COLO668 (cell line): ENCODE data around the gene XPNPEP1.
"Not testable (repeated sequence)": the region's sequence is repeated elsewhere in the genome, so short reads cannot be mapped to it uniquely, and the experiment has no call there.

Source experiments
- DNase-seq: peaks from one replicate; lab custom pipeline; 2025; ENCODE audit not compliant: unreplicated experiment; lab: John Stamatoyannopoulos, UW

Gene XPNPEP1

GRCh38 chr10:109924967-109925620, 1.8 kb upstream of the XPNPEP1 start:
- DNase-seq = no peak

DNA sequence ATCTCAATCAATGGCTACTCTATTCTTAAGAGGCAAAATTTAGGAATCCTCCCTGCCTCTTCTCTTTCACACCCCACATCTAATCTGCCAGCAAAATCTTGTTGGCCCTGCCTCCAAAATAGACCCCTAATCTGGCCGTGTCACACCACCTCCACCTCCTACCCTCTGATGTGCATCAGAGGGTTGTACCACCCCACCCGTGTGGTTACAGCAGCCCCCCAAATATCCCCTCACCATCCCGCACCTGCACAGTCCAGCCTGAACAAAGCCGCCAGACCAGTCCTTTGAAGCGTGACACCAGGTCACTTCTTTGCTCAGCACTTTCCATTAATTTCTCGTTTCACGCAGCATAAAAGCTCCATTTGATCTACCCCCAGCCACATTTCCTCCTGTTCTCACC, 776 bp upstream of the XPNPEP1 start:
- DNase-seq = no peak

- DNase-seq = no peak
Measured at GRCh38 chr10:109922358-109922975, 844 bp downstream of the XPNPEP1 start.

DNA sequence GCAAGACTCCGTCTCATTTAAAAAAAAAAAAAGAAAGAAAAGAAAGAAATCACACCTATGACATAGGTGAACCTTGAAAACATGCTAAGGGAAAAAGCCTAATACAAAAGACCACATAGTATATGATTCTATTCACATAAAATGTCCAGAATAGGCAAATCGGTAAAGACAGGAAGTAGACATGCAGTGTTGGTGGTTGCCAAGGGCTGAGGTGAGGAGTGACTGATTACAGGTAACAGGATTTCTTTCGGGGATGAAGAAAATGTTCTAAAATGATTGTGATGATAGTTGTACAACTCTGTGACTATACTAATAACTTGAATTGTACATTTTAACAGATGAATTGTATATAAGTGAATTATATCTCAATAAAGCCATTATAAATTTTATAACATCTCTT, 3.3 kb downstream of the XPNPEP1 start:
- no peak for DNase-seq

DNA sequence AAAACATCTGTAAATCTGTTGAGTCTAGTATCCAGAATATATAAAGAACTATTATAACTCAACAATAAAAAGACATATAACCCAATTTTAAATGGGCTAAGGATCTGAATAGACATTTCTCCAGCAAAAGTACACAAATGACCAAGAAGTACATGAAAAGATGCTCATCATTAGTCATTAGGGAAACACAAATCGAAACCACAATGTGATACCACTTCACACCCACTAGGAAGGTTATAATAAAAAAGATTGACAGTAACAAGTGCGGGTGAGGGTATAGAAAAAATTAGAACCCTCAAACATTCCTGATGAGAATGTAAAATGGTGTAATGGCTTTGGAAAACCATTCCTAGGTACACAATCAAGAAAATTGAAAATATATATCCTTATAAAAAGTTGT, 4.1 kb downstream of the XPNPEP1 start:
- no peak for DNase-seq

DNA sequence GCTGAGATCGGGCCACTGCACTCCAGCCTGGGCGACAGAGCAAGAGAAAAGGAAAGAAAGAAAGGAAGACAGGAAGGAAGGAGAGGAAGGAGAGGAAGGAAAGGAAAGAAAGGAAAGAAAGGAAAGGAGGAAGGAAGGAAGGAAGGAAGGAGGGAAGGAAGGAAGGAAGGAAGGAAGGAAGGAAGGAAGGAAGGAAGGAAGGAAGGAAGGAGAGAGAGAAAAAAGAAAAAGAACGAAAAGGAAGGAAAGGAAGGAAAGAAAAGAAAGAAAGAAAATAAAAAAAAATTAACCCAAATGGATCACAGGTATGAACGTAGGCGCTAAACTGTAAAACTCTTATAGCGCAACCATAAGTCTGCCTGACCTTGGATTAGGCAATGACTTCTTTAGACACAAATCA, 4.6 kb downstream of the XPNPEP1 start:
- DNase-seq = not testable (repeated sequence)

- DNase-seq = no peak
Measured at GRCh38 chr10:109915566-109915965, 7.7 kb downstream of the XPNPEP1 start.

GRCh38 chr10:109914966-109915365, 8.3 kb downstream of the XPNPEP1 start:
- no peak for DNase-seq

DNA sequence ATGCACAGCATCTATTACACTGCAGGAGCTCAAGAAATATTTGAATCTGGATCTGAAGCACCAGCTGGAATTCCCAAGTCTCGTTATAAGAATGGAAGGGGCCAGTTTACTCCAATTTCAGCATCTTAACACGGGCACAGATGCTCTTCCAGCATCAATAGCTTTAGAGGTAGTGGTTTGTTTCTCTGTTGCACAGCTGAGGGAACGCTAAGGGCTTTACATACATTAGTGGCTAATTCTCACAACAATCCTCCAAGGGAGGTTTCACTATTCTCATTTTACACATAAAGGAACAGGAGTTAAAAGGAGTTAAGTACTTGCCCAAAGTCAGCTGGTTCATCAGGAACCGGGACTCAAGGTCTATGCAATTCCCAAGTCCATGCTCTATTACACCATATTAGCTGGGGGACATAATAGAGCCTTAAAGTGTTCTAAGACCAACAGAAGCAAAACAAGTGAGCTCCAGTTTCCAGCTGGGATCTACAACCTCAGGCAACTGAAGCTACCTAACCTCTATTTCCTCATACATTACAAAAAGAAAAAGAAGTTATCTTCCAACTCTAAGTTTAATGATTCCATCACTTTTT, 9.9 kb downstream of the XPNPEP1 start:
- DNase-seq = no peak

DNA sequence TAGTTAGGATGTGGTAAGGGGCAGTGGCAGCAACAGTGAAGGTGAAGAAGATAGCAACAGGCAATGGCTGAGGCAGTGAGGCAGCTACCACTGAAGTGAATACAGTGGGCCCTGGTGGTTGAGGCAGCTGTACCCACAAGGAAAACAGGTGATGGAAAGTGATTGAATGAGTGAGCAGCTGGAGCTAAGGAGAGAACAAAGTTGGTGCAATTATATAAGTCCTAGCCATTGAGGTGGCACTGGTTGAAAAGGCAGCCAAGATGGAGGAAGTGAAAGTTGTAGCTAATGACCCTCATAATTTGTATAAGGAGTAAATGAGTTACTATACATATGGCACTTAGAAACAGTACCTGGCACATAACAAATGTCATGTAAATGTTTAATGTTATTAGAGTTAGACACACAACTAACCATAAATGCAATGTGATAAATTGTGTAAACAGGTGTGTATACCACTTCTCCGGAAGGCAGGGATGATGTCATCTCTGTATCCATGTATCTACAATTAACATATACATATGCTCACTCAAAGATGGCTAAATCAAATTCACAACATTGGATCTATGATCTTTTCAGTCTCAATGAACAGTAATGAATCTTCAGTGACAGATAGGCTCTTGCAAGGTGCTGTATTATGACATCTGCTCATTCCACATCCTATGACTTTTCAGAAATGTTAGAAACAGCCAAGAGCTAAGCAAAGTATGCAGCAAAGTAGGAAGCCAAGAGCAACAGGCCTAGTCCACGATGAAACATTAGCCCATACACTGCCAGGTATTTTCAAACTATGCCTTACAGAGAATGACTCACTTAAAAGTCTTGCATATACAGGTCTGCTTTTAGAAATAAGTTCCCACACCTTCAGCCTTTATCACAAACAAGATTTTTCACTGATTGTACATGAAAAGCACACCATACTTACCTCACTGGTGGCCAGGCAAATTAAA, 10.7 kb downstream of the XPNPEP1 start:
- peak; percentile 48 for DNase-seq

GRCh38 chr10:109911903-109912302, 11.4 kb downstream of the XPNPEP1 start:
- DNase-seq = no peak

GRCh38 chr10:109906316-109906715, 17.0 kb downstream of the XPNPEP1 start:
- no peak for DNase-seq

DNA sequence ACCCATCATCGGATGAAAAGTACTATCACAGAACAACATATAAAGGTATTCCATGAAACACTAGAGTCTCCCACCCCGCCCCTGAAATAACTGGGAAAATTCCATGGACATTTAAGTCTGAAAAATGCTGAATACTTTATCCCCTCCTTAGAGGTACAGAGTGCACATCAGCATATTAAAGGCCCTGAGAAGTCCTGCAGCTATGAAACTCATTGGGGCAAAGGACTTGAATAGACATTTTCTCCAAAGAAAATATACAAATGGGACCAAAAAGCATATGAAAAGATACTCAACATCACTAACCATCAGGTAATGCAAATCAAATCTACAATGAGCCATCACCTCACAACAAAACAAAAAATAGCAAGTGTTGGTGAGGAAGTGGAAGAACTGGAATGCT, 18.9 kb downstream of the XPNPEP1 start:
- no peak for DNase-seq

- no peak for DNase-seq
Measured at GRCh38 chr10:109902992-109903947, 20.0 kb downstream of the XPNPEP1 start.

GRCh38 chr10:109899356-109900331, 23.7 kb downstream of the XPNPEP1 start:
- no peak for DNase-seq

GRCh38 chr10:109898666-109899355, 24.5 kb downstream of the XPNPEP1 start:
- DNase-seq = no peak

DNA sequence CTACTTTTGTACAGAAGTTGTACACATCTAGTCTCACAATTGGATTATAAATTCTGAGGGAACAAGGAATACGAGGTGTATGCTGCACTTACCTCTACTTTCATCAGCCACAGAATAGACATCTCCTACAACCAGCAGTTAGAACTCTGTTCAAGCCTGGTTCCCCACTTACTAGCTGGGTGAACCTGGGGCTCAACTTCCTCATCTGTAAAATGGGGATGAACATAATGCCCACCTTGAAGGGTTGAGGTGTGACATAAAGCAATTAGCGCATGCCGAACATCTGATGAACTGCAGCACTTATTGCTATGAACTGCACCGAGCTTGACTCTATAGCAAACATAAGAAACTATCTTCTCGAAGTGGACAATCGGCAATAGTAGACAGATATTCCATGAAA, 25.3 kb downstream of the XPNPEP1 start:
- DNase-seq = no peak

DNA sequence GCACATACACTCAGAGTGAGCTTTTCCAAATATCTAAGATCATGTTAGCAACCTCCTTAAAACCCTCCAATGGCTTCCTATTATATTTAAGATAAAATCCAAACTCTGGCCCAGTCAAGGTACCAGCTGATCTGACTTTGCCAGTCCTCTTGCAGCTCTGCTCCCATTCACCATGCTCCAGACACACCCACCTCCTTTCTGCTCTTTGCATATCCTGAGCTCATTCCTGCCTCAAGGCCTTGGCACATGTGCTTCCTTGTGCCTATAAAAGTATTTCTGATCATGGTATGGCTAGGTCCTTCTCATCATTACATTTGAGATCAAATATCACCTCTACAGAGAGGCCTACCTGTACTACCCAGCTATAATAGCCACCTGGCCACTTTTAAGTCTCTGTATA, 27.5 kb downstream of the XPNPEP1 start:
- DNase-seq = no peak
